ENCODE results near the gene MRC2. TPM values are rescaled to one million over a fixed set of nuclear protein-coding genes. Genes with fewer than 3 reads are reported as not detected.

MRC2 gene
- polyA plus RNA-seq, 1 of the 3 experiments (the other 2 are of a cell fraction): 213 TPM

DNA sequence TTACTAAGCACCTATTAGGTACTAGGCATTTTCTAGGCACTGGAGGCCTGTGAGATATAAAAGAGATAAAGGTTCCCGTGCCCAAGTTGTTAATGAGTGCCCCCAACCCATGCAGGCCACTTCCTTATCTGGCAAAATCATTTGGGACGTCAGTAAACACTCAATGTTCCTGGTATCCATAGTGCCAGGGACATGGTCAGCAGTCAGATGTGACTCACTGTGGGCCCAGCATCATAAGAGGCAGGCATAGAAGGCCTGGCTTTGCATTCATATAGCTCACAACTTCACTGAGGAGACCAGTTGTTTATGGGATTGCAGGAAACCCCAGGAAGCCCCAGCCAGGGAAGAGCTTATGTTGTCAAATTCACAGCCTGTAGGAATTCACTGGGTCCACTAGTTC is 81.1 kb downstream of the MRC2 start:
- H3K79me2 ChIP-seq (ENCODE audit: insufficient read depth): peaks cover 10% of the 10 kb centered on the region; the same call in 1 of the 2 replicates
- no peak overlapping the region; a peak in 1 of 4 replicates for H3K4me3 ChIP-seq (ENCODE audit: low read depth in 2 of 2, low read length in 1 of 2)
- CTCF ChIA-PET: interaction anchor here (0.9 to 1.3 kb wide), 3 partner anchors 35 to 374 kb away, joined by 3 read pairs; no protein-coding TSS in a partner anchor
- H3K27me3 ChIP-seq (ENCODE audit: insufficient read depth): no peaks in the 10 kb centered on the region
- H3K4me1 ChIP-seq (ENCODE audit: control insufficient read depth in 1 of 2, insufficient read depth in 2 of 2, low read depth in 1 of 2, low read length in 1 of 2): peaks cover 6 to 30% of the 10 kb centered on the region in 2 experiments; a peak in 2 of 4 replicates
- no peaks in the 10 kb centered on the region for H4K20me1 ChIP-seq (ENCODE audit: insufficient read depth)
- H3K9me3 ChIP-seq: peaks cover 5% of the 10 kb centered on the region
- 37% methylated on average over 2 of the region's 2 CpGs for WGBS (ENCODE audit: low lambda C conversion rate)
- no peak for TF ChIP-seq SIN3A (IDR thresholded peaks at IDR 0.05; ENCODE audit: borderline replicate concordance, low read depth, low read length)
- TF ChIP-seq CHD2 (IDR thresholded peaks at IDR 0.05; ENCODE audit: low read length, partially characterized antibody): no peak
- TF ChIP-seq, protein P1, sequence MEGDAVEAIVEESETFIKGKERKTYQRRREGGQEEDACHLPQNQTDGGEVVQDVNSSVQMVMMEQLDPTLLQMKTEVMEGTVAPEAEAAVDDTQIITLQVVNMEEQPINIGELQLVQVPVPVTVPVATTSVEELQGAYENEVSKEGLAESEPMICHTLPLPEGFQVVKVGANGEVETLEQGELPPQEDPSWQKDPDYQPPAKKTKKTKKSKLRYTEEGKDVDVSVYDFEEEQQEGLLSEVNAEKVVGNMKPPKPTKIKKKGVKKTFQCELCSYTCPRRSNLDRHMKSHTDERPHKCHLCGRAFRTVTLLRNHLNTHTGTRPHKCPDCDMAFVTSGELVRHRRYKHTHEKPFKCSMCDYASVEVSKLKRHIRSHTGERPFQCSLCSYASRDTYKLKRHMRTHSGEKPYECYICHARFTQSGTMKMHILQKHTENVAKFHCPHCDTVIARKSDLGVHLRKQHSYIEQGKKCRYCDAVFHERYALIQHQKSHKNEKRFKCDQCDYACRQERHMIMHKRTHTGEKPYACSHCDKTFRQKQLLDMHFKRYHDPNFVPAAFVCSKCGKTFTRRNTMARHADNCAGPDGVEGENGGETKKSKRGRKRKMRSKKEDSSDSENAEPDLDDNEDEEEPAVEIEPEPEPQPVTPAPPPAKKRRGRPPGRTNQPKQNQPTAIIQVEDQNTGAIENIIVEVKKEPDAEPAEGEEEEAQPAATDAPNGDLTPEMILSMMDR (IDR thresholded peaks at IDR 0.05): no peak
- TF ChIP-seq RXRA (IDR thresholded peaks at IDR 0.05; ENCODE audit: borderline replicate concordance, low read depth): no peak
- no peak for TF ChIP-seq RFX5 (IDR thresholded peaks at IDR 0.05; ENCODE audit: low read length)
- TF ChIP-seq, protein P2, sequence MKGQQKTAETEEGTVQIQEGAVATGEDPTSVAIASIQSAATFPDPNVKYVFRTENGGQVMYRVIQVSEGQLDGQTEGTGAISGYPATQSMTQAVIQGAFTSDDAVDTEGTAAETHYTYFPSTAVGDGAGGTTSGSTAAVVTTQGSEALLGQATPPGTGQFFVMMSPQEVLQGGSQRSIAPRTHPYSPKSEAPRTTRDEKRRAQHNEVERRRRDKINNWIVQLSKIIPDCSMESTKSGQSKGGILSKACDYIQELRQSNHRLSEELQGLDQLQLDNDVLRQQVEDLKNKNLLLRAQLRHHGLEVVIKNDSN (IDR thresholded peaks at IDR 0.05; ENCODE audit: borderline replicate concordance, low read depth): 0 out of 2 replicates have a peak, but pooled peaks have one; percentile 27
- no peak overlapping the region for H3K4me2 ChIP-seq
- no peaks in the 10 kb centered on the region for H3K9me2 ChIP-seq
- H3K36me3 ChIP-seq (replicated peaks in 1 of 2; ENCODE audit: control insufficient read depth in 1 of 2, insufficient read depth in 2 of 2, low read length in 1 of 2): no peaks in the 10 kb centered on the region
- H3F3A ChIP-seq (replicated peaks; ENCODE audit: insufficient read depth): peaks cover 5% of the 10 kb centered on the region
- no peak for DNase-seq
- no peak overlapping the region for H3K27ac ChIP-seq (ENCODE audit: low read depth in 2 of 2, low read length in 1 of 2)
- H3K9ac ChIP-seq: no peak overlapping the region
- POLR2A ChIA-PET: no interaction called here
- no peak overlapping the region for H2AFZ ChIP-seq (ENCODE audit: low read depth)

DNA sequence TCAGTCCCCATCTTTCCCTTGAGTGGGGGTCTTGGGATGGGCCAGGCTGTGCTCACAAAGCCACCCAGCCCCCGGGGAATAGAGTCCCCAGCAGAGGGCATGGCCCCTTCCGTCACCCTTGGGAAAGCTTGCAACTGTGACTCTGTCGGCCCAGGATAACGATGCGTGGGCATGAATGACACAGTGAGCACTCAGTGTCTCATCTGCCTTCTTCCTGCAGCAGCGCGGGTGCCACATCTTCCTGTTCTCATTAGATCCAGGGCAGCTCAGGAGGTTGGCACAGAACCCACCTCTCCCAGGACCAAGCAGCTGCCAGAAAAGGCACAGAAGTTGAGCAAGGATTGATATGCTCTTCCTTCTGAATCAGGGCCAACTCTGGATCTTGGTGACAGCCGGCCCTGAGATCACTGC is 84.7 kb downstream of the MRC2 start:
- ChIA-PET POLR2A (no interaction called here), CTCF (interaction anchor here (0.6 to 2.0 kb wide), 4 partner anchors 9 to 288 kb away, joined by 3 to 8 read pairs (median 5); no protein-coding TSS in a partner anchor)
- Histone ChIP-seq H3K4me1 (ENCODE audit: control insufficient read depth in 1 of 2, insufficient read depth in 2 of 2, low read depth in 1 of 2, low read length in 1 of 2) (peaks cover 0 to 10% of the 10 kb centered on the region in 2 experiments; a peak in 2 of 4 replicates), H3K9me2 (no peaks in the 10 kb centered on the region), H3K9me3 (peaks cover 5% of the 10 kb centered on the region), H3F3A (replicated peaks; ENCODE audit: insufficient read depth) (peaks cover 5% of the 10 kb centered on the region), H2AFZ (ENCODE audit: low read depth) (no peak overlapping the region), H3K4me3 (ENCODE audit: low read depth in 2 of 2, low read length in 1 of 2) (no peak overlapping the region), H3K27me3 (ENCODE audit: insufficient read depth) (no peaks in the 10 kb centered on the region), H3K4me2 (no peak overlapping the region), H3K79me2 (ENCODE audit: insufficient read depth) (no peaks in the 10 kb centered on the region), H3K27ac (ENCODE audit: low read depth in 2 of 2, low read length in 1 of 2) (no peak overlapping the region), H3K9ac (no peak overlapping the region), H4K20me1 (ENCODE audit: insufficient read depth) (no peaks in the 10 kb centered on the region), H3K36me3 (replicated peaks in 1 of 2; ENCODE audit: control insufficient read depth in 1 of 2, insufficient read depth in 2 of 2, low read length in 1 of 2) (no peaks in the 10 kb centered on the region)
- no peak for DNase-seq
- peak; percentile 14; the same call in 1 of the 2 replicates for TF ChIP-seq TCF12 (IDR thresholded peaks at IDR 0.05)
- TF ChIP-seq, protein P3, sequence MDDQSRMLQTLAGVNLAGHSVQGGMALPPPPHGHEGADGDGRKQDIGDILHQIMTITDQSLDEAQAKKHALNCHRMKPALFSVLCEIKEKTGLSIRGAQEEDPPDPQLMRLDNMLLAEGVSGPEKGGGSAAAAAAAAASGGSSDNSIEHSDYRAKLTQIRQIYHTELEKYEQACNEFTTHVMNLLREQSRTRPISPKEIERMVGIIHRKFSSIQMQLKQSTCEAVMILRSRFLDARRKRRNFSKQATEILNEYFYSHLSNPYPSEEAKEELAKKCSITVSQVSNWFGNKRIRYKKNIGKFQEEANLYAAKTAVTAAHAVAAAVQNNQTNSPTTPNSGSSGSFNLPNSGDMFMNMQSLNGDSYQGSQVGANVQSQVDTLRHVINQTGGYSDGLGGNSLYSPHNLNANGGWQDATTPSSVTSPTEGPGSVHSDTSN (IDR thresholded peaks at IDR 0.05): peak; percentile 36; the same call in 1 of the 2 replicates
- no peak for TF ChIP-seq EZH2phosphoT487 (IDR thresholded peaks at IDR 0.05; ENCODE audit: borderline replicate concordance, low read depth)
- TF ChIP-seq, protein P4, sequence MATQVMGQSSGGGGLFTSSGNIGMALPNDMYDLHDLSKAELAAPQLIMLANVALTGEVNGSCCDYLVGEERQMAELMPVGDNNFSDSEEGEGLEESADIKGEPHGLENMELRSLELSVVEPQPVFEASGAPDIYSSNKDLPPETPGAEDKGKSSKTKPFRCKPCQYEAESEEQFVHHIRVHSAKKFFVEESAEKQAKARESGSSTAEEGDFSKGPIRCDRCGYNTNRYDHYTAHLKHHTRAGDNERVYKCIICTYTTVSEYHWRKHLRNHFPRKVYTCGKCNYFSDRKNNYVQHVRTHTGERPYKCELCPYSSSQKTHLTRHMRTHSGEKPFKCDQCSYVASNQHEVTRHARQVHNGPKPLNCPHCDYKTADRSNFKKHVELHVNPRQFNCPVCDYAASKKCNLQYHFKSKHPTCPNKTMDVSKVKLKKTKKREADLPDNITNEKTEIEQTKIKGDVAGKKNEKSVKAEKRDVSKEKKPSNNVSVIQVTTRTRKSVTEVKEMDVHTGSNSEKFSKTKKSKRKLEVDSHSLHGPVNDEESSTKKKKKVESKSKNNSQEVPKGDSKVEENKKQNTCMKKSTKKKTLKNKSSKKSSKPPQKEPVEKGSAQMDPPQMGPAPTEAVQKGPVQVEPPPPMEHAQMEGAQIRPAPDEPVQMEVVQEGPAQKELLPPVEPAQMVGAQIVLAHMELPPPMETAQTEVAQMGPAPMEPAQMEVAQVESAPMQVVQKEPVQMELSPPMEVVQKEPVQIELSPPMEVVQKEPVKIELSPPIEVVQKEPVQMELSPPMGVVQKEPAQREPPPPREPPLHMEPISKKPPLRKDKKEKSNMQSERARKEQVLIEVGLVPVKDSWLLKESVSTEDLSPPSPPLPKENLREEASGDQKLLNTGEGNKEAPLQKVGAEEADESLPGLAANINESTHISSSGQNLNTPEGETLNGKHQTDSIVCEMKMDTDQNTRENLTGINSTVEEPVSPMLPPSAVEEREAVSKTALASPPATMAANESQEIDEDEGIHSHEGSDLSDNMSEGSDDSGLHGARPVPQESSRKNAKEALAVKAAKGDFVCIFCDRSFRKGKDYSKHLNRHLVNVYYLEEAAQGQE (IDR thresholded peaks at IDR 0.05; ENCODE audit: low read depth, low read length): no peak
- no peak for TF ChIP-seq GATA2 (CRISPR knock-in tag; IDR thresholded peaks at IDR 0.05)
- TF ChIP-seq NFIC (IDR thresholded peaks at IDR 0.05; ENCODE audit: borderline replicate concordance): peak; percentile 46
- no peak for TF ChIP-seq EP300 (IDR thresholded peaks at IDR 0.05; ENCODE audit: borderline replicate concordance in 1 of 2, low read depth in 1 of 2, low read length in 1 of 2)
- no peak for TF ChIP-seq ELF1 (IDR thresholded peaks at IDR 0.05)
- 74% methylated on average over 8 of the region's 8 CpGs for WGBS (ENCODE audit: low lambda C conversion rate)

Measured in SK-N-SH (cell line).